NCI-H524 (cell line): Measurements from ENCODE around the gene CMSS1.
A peak's percentile ranks its signal among the peaks of the same experiment; 100 is the strongest.

ENCODE experiments used
- DNase-seq, 2 experiments: peaks; one replicate each; lab custom pipeline; 2025; lab: John Stamatoyannopoulos, UW

The CMSS1 gene

GRCh38 chr3:99997293-99997692 lies 179.6 kb downstream of the CMSS1 start:
- no peak for DNase-seq

GRCh38 chr3:99999536-99999935 lies 181.9 kb downstream of the CMSS1 start:
- DNase-seq, result no peak

GRCh38 chr3:100001083-100001482 lies 183.4 kb downstream of the CMSS1 start:
- DNase-seq, result no peak

- DNase-seq, result no peak
Measured at GRCh38 chr3:100001526-100002270, 184.0 kb downstream of the CMSS1 start.

GRCh38 chr3:100002599-100003350 lies 185.1 kb downstream of the CMSS1 start:
- DNase-seq, result no peak

- DNase-seq, result no peak
Measured at GRCh38 chr3:100003609-100004503, 186.2 kb downstream of the CMSS1 start.

- DNase-seq, result no peak
Measured at GRCh38 chr3:100004931-100005330, 187.3 kb downstream of the CMSS1 start.

GRCh38 chr3:100005665-100006393 lies 188.2 kb downstream of the CMSS1 start:
- DNase-seq, result no peak

GRCh38 chr3:100006570-100007271 lies 189.1 kb downstream of the CMSS1 start:
- DNase-seq, result no peak

GRCh38 chr3:100007313-100007712 lies 189.7 kb downstream of the CMSS1 start:
- DNase-seq, result no peak

- DNase-seq, result no peak
Measured at GRCh38 chr3:100008081-100008698, 190.5 kb downstream of the CMSS1 start.

GRCh38 chr3:100009276-100010086 lies 191.8 kb downstream of the CMSS1 start:
- DNase-seq, result no peak

GRCh38 chr3:100010087-100010417 lies 192.4 kb downstream of the CMSS1 start:
- DNase-seq, result no peak

- no peak for DNase-seq
Measured at GRCh38 chr3:100018806-100019205, 201.1 kb downstream of the CMSS1 start.

- DNase-seq, result no peak
Measured at GRCh38 chr3:100019719-100020118, 202.1 kb downstream of the CMSS1 start.

- DNase-seq, result peak in 1 of 2 experiments; percentile 19
Measured at GRCh38 chr3:100020876-100021644, 203.4 kb downstream of the CMSS1 start.

- DNase-seq, result no peak
Measured at GRCh38 chr3:100022506-100022905, 204.8 kb downstream of the CMSS1 start.

GRCh38 chr3:100023150-100023549 lies 205.5 kb downstream of the CMSS1 start:
- no peak for DNase-seq

- DNase-seq, result no peak
Measured at GRCh38 chr3:100023595-100023994, 205.9 kb downstream of the CMSS1 start.
